Liver (tissue), 9 donors: ENCODE measurements around the gene PYROXD2. TPM values are rescaled to one million over a fixed set of nuclear protein-coding genes. Genes with fewer than 3 reads are reported as not detected.
A peak's percentile ranks its signal among the peaks of the same experiment; 100 is the strongest.

ENCODE experiments used
- DNase-seq: peaks from one replicate; pipeline ENCODE4 v3.0.0-alpha.2; 2017; ENCODE audit warnings: low spot score
- H3K27ac ChIP-seq, 2 donors: one replicate each; pipeline ENCODE4 v1.7.0; 2013; ENCODE audit warnings: inconsistent platforms in 2 of 2, low read length in 2 of 2, control low read depth in 1 of 2, low read depth in 1 of 2, mild to moderate bottlenecking in 1 of 2
- H3K27me3 ChIP-seq, 4 donors: one replicate each; pipeline versions ENCODE4 v1.6.1 to v1.7.0; 2013; ENCODE audit warnings: low read length in 3 of 4, inconsistent platforms in 1 of 4, mild to moderate bottlenecking in 1 of 4, moderate library complexity in 1 of 4; ENCODE audit not compliant: control insufficient read depth in 4 of 4, insufficient read depth in 4 of 4
- H3K36me3 ChIP-seq, 4 donors: one replicate each; pipeline versions ENCODE4 v1.6.1 to v1.7.0; 2013; ENCODE audit warnings: low read length in 3 of 4, mild to moderate bottlenecking in 3 of 4, low read depth in 1 of 4, moderate library complexity in 1 of 4; ENCODE audit not compliant: control insufficient read depth in 4 of 4, insufficient read depth in 3 of 4
- H3K4me1 ChIP-seq, 4 donors: one replicate each; pipeline versions ENCODE4 v1.6.1 to v1.7.0; 2013; ENCODE audit warnings: low read length in 3 of 4, mild to moderate bottlenecking in 3 of 4, moderate library complexity in 1 of 4; ENCODE audit not compliant: control insufficient read depth in 4 of 4, insufficient read depth in 4 of 4
- H3K4me3 ChIP-seq, 3 donors: one replicate each; pipeline versions ENCODE4 v1.6.1 to v1.7.0; 2013; ENCODE audit warnings: low read length in 3 of 3, control low read depth in 1 of 3, low read depth in 1 of 3, mild to moderate bottlenecking in 1 of 3
- H3K9ac ChIP-seq, 2 donors: one replicate each; pipeline ENCODE4 v1.7.0; 2013; ENCODE audit warnings: low read length in 2 of 2, mild to moderate bottlenecking in 2 of 2, moderate library complexity in 2 of 2, control low read depth in 1 of 2, low read depth in 1 of 2
- H3K9me3 ChIP-seq, 4 donors: one replicate each; pipeline versions ENCODE4 v1.6.1 to v1.7.0; 2013; ENCODE audit warnings: low read length in 3 of 4; ENCODE audit not compliant: control insufficient read depth in 4 of 4
- ATF3 ChIP-seq: IDR thresholded peaks from 2 replicates; pipeline ENCODE4 v1.6.1; 2016; ENCODE audit warnings: antibody characterized with exemption
- CTCF ChIP-seq: fragments of 150-350 bp; IDR thresholded peaks from 2 replicates; pipeline ENCODE4 v1.5.1; 2017; ENCODE audit warnings: improper control_type of control experiment, low read depth, low read length; ENCODE audit not compliant: missing input control
- EGR1 ChIP-seq, 2 donors: IDR thresholded peaks; 2 replicates each; pipeline ENCODE4 v1.6.1; 2016 to 2018; ENCODE audit warnings: antibody characterized with exemption in 2 of 2, low read depth in 2 of 2
- FOXA1 ChIP-seq: IDR thresholded peaks from 2 replicates; pipeline ENCODE4 v1.6.1; 2016; ENCODE audit warnings: antibody characterized with exemption
- FOXA2 ChIP-seq: IDR thresholded peaks from 2 replicates; pipeline ENCODE4 v1.6.1; 2016; ENCODE audit warnings: antibody characterized with exemption
- GABPA ChIP-seq, 2 donors: IDR thresholded peaks in 1 of 2; conservative IDR thresholded peaks in 1 of 2; 2 replicates each; pipeline ENCODE4 v1.6.1; 2016; ENCODE audit warnings: antibody characterized with exemption in 2 of 2, mild to moderate bottlenecking in 1 of 2, moderate library complexity in 1 of 2
- HNF4A ChIP-seq, 2 donors: conservative IDR thresholded peaks; 2 replicates each; pipeline ENCODE4 v1.6.1; 2016; ENCODE audit warnings: antibody characterized with exemption in 2 of 2, mild to moderate bottlenecking in 2 of 2
- HNF4G ChIP-seq: IDR thresholded peaks from 2 replicates; pipeline ENCODE4 v1.6.1; 2016; ENCODE audit warnings: antibody characterized with exemption
- JUND ChIP-seq, 2 donors: IDR thresholded peaks; 2 replicates each; pipeline ENCODE4 v1.6.1; 2016; ENCODE audit warnings: antibody characterized with exemption in 2 of 2
- MAX ChIP-seq: IDR thresholded peaks from 2 replicates; pipeline ENCODE4 v1.6.1; 2016; ENCODE audit warnings: antibody characterized with exemption
- NR2F2 ChIP-seq: IDR thresholded peaks from 2 replicates; pipeline ENCODE4 v1.6.1; 2016; ENCODE audit warnings: antibody characterized with exemption
- RAD21 ChIP-seq, 2 donors: IDR thresholded peaks; 2 replicates each; pipeline ENCODE4 v1.6.1; 2016; ENCODE audit warnings: antibody characterized with exemption in 2 of 2, mild to moderate bottlenecking in 2 of 2
- REST ChIP-seq: IDR thresholded peaks from 2 replicates; pipeline ENCODE4 v1.6.1; 2016; ENCODE audit warnings: antibody characterized with exemption, mild to moderate bottlenecking
- RXRA ChIP-seq, 2 donors: IDR thresholded peaks; 2 replicates each; pipeline ENCODE4 v1.6.1; 2017 to 2018; ENCODE audit warnings: antibody characterized with exemption in 2 of 2, mild to moderate bottlenecking in 1 of 2
- SP1 ChIP-seq: IDR thresholded peaks from 2 replicates; pipeline ENCODE4 v1.6.1; 2018; ENCODE audit warnings: antibody characterized with exemption, mild to moderate bottlenecking
- TAF1 ChIP-seq: conservative IDR thresholded peaks from 2 replicates; pipeline ENCODE4 v1.6.1; 2016; ENCODE audit warnings: antibody characterized with exemption, mild to moderate bottlenecking
- YY1 ChIP-seq: IDR thresholded peaks from 2 replicates; pipeline ENCODE4 v1.6.1; 2016; ENCODE audit warnings: antibody characterized with exemption, mild to moderate bottlenecking
- ZBTB33 ChIP-seq: IDR thresholded peaks from 2 replicates; pipeline ENCODE4 v1.6.1; 2016; ENCODE audit warnings: antibody characterized with exemption
- WGBS: extraction: QIAGEN DNeasy Blood & Tissue Kit; methylation state at CpG from one replicate; pipeline ENCODE4 v1.1.7; 2013; 5-methylcytosine and 5-hydroxymethylcytosine counted together
- polyA plus RNA-seq, 2 donors: library from polyadenylated mRNA; stranded (reverse) in 1 of 2; unstranded in 1 of 2; fragments of 200-250 nt in 1 of 2; fragments of >200 nt in 1 of 2; fragmentation: Nextera tagmentation in 1 of 2; extraction: Ambion mirVana in 1 of 2; gene quantifications; one replicate each; pipeline versions ENCODE4 v1.2.1 to v1.2.3, GENCODE V29; 2013 to 2015
- total RNA-seq, 2 donors: library from RNA; depleted of rRNA; stranded (reverse); fragments of >200 nt; gene quantifications; one replicate each; pipeline ENCODE4 v1.2.3, GENCODE V29; 2014
- donor health status: healthy.
- donor health status: healthy.
- donor health status: healthy.
- donor health status: healthy.
- donor health status: healthy.

PYROXD2 gene
- total and polyA plus RNA-seq, 4 donors: 2.3 to 9.0 (median 4.5) TPM

- Histone ChIP-seq H3K36me3 (no peaks in the 10 kb centered on the region), H3K27me3 (no peaks in the 10 kb centered on the region), H3K4me3 (no peak overlapping the region), H3K4me1 (no peaks in the 10 kb centered on the region), H3K9me3 (peaks cover 0 to 10% (median 5%) of the 10 kb centered on the region in 4 donors), H3K9ac (no peak overlapping the region), H3K27ac (no peak overlapping the region)
- TF ChIP-seq RAD21 (IDR thresholded peaks at IDR 0.05) (peak in 1 of 2 donors; percentile 15), SP1 (peak; percentile 14), REST (no peak), NR2F2 (peak; percentile 75)
- no peak for DNase-seq
- WGBS: 54% methylated on average over 9 of the region's 9 CpGs
Measured at GRCh38 chr10:98349508-98349922, 65.5 kb downstream of the PYROXD2 start.

GRCh38 chr10:98346847-98347246 is 68.1 kb downstream of the PYROXD2 start:
- Histone ChIP-seq H3K9ac (no peak overlapping the region), H3K27ac (no peak overlapping the region), H3K36me3 (no peaks in the 10 kb centered on the region), H3K4me1 (no peaks in the 10 kb centered on the region), H3K27me3 (no peaks in the 10 kb centered on the region), H3K4me3 (no peak overlapping the region), H3K9me3 (peaks cover 0 to 10% (median 5%) of the 10 kb centered on the region in 4 donors)
- no peak for TF ChIP-seq SP1
- TF ChIP-seq MAX: no peak
- TF ChIP-seq HNF4G: no peak
- TF ChIP-seq YY1: no peak
- no peak for TF ChIP-seq FOXA1
- TF ChIP-seq ZBTB33: no peak
- TF ChIP-seq CTCF: no peak
- TF ChIP-seq EGR1 (IDR thresholded peaks at IDR 0.05; ENCODE audit: low read depth in 2 of 2): no peak
- no peak for TF ChIP-seq JUND (IDR thresholded peaks at IDR 0.05)
- TF ChIP-seq RXRA (IDR thresholded peaks at IDR 0.05): no peak
- TF ChIP-seq FOXA2: no peak
- no peak for TF ChIP-seq GABPA (IDR thresholded peaks at IDR 0.05 in 1 of 2, conservative IDR thresholded peaks at IDR 0.05 in 1 of 2)
- TF ChIP-seq NR2F2: no peak
- no peak for TF ChIP-seq TAF1
- no peak for TF ChIP-seq RAD21 (IDR thresholded peaks at IDR 0.05)
- TF ChIP-seq ATF3: no peak
- no peak for TF ChIP-seq REST
- no peak for TF ChIP-seq HNF4A (conservative IDR thresholded peaks at IDR 0.05)
- 71% methylated on average over 6 of the region's 6 CpGs for WGBS
- no peak for DNase-seq
